GM19438 (cell line): ENCODE results near the gene DLG2.

ENCODE experiments used
- ATAC-seq: cut with Tn5 transposase; IDR thresholded peaks from one replicate; pipeline ENCODE4 v1.9.1; 2021; ENCODE audit warnings: low read depth; ENCODE audit not compliant: unreplicated experiment

Gene DLG2

DNA sequence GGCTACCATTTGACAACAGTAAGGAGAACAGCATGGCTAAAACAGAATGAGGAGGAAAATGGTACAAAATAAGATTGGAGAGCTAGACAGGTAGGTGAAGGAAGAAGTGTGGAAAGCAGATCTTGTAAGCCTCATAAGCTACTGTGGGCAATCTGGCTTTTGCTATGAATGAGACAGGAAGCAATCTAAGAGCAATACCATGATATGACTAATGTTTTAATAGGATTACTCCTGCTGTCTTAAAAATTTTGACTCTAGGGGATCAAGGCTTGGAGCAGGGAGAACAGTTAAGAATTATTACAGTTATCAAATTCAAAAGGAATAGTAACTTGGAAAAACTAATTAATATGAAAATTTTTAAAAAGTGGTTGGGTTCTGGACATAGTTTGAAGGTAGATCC lies 1174.9 kb downstream of the DLG2 start:
- no peak for ATAC-seq

DNA sequence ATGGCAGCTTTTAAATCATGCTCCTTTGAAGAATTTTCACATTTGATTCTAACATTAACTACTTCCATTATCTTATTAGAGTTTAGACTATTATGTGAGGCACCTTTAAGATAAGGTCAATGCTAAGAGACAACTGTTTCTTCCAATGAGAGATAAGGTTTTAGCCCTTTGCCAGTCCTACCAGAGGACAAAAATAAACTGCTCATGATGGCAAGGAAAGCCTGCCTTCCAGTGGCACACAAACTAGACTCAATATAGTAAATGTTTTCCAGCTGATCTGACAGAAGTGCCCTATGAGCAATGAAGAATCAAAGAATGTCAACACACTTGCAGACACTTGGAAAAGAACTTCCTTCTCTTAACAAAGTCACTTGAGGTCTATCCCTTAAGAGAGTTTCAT lies 1188.6 kb downstream of the DLG2 start:
- ATAC-seq = no peak

DNA sequence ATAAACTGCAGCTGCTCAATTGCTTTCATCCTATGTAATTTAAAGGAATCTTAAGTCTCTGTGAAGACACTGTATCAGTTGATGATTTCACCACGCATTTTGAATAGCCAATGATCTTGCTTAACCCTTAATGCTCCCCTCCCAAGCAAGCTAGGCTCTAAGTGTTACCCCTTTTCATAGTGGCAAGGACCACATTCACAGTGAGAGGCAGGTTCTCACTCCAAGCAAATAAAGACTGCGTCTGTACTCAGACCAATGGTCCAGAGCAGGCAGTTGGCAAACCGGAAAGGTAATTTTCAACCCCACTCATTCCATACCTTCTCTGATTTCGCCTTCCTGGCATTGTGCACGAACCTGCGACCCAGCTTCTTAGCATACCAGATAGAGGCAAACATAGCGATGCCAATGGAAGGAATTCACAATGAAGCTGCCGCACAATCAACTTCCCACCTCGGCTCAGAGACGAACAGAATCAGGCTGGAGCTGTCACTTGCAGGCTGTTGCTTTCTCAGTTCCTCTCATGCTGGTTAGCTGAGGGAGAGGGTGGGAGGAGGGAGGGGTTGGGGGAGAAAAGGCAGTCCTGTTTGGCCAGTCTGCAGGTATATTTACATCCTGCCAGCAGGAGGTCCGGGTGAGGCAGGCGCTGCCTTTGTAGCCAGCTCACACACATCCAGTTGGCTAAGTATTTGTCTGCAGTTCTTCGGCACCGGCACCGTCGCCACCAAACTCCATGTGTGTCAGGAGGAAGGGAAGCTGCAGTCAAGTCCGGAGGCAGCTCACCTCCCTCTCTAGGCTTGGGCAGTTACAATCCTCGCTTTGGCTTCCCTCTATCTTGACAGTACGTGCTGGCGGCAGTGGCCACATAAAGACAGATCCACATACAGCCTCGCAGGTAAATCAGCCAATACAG lies 1189.8 kb downstream of the DLG2 start:
- peak; percentile 77 for ATAC-seq

- ATAC-seq = no peak
Measured at GRCh38 chr11:84430661-84431060, 1196.5 kb downstream of the DLG2 start.

DNA sequence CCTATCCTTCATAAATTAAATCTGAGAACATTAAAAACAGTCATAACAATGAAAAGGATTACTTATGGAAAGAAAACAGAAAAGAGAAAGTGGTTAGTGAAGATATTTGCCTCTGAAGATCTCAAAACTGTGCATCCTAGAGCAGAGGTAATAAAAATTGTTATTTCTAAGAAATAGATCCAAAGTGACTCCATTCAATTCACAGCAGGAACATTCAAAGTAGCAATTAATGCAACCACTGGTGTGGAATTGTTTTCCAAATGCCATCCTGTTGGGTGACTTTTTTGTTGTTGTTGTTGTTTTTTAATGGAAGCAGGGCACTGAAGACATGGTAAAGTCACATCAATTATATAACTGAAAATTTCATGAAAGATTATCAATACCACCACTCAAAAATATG lies 1201.5 kb downstream of the DLG2 start:
- ATAC-seq = no peak

DNA sequence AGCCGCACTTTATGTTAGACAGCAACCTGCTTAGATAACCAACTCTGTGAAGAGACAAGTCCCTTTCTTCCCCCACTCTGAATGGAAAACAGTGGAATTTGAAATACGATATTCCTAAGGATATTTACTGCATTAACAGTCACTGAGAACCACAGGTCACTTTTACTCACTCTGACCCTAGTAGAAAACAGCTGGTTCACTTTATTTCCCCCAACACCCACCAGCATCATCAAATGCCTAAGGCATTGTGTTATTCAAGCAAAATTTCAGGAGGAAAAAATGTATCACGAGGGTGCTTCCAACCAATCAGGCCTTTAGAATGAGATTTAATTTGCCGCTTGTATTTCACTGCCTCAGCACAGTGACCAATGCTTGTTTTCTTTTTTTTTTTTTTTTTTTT lies 1206.9 kb downstream of the DLG2 start:
- no peak for ATAC-seq

DNA sequence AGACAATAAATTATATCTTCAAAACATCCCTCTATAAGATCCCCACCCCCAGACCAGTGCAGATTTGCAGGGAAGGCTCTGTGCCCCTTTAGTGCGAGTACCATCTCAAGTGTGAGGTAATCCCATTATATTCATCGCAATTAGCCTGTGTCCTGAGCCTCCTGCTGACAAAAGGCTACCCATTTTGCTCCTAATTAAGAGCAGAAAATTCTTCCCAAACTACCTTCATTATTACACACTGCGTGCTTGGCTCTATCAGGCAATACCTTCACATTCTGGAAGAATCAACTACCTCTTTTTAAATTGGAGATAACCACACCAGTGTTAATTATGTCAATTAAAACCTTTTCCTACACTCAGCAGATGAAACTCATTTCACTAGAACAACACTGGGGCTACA lies 1207.5 kb downstream of the DLG2 start:
- ATAC-seq = no peak

DNA sequence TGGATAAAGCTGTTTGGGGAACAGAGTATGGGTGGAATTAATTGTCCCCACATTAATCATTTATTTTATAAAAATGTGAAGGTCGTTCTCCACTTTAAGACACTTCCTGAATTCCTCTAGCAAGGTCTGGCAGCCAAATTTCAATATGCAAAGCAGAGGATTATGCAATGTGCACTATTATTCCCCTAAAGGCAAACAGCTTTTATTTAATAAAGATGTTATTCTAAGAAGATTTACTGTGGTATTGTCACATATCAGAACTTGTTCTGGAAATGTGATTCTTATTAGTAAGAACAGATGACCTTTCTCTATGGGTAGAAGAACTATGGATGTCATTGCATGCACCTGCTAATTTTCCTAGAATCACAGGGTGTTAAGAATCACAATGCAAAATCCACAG lies 1212.2 kb downstream of the DLG2 start:
- no peak for ATAC-seq

DNA sequence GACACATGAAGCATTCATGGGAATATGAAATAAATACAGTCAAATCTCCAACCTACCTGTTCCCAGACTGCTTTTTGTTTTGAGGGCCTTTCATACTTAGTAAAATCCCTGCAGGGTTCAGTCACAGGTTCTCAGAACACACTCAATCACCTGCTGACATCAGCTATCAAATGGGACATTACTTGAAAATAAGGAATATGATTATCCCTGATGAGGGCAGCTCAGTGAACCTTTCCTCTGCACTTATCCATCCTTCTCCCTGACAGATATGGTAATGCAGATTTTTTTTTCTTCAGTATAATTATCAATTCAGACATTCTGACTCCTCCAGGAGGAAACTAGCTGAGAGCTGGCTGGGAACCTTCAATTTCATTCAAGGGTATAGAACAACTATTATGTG lies 1213.6 kb downstream of the DLG2 start:
- ATAC-seq = no peak

GRCh38 chr11:84412862-84413261 lies 1214.3 kb downstream of the DLG2 start:
- no peak for ATAC-seq

DNA sequence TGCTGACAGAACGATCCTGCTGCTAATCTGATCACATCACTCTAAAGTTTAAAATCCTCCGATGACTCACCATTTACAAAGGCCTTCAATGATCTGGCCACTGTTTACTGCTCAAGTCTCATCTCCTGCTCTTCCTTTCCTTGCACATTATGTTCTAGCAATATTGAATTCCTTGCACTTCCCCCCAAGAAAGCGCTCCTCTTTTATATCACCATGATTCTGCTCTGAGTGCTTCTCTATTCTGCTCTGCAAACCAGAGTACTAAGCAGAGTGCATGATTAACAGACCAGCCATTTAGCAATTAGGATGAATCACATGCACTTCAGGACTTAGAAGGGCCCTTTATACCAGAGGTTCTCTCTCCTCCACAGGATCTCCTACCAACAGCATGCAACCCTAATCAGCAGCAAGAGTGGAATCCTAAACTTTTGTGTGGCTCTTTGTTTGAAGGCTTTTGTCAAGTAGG lies 1218.2 kb downstream of the DLG2 start:
- no peak for ATAC-seq

DNA sequence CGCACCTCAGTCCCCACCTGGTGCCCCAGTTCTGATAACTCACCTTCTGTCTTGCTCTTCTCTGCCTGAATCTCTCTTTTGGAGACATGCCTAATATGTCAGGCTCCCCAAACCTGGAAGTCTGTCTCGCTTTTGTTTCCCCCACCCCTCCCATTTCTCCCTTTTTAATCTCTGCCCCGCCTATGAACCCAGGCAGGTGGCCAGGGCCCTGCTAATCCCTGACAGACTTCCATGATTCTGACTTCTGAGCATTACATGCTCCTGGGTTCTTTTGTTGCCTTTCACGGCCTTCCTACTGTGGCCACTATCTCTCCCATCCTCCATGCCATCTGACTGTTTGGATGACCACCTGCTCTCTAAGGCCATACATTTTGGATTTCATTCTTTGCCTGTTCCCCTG lies 1220.1 kb downstream of the DLG2 start:
- ATAC-seq = no peak

DNA sequence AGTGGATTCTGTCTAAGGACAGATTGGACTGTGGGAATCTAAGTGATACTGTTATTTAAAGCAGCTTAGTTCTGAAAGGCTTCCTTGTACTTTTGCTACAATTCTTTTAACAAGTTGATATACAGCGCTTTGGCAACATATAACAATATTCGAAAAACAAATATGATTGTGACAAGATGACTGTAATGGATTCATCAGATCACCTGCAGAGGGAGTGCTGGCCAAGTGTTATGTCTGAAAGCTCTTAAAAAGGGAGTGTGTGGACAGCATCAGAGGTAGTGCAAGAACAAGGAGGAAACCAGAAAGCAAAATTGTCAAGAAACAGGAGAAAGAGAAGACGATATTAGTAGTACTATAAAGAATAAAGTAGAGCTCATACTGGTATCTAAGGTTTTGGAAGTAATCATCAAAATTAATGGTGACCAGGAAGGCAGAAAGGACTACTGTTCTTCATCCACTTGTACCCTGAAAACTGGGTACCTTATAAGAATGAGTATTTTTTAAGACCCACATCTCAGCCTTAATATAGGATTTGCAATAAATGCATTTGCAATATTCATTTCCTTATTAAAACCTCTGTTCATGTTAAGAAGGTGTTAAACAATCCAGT lies 1229.0 kb downstream of the DLG2 start:
- ATAC-seq = no peak

- ATAC-seq = no peak
Measured at GRCh38 chr11:84396521-84396920, 1230.6 kb downstream of the DLG2 start.

DNA sequence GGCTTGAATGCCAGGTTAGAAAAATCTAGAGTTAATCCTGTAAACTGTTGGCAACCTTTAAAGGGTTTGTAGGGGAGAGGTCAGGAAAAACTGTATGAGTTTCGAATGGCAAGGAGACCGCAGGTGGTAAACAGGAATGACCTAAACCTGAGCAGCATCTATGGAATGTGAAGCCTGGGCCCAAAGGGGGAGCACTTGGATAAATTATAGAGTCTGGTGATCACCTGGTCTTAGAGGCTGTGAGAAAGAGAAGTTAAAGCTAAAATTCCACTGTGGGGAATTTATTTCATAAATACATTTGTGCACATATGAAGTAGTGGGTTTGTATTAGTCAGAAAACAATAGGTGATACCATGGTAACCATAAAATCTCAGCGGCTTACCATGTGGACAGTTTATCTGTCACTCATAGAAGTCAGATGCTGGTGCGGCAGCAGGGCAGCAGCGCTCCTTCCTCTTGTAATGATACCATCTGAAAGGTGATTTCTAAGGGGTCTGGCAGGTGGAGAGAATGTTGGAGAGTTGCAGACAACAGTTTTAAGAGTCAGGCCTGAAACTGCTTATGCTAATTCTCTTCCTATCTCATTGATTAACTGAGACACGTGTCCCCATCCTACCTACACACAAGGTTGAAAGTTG lies 1236.6 kb downstream of the DLG2 start:
- ATAC-seq = no peak

DNA sequence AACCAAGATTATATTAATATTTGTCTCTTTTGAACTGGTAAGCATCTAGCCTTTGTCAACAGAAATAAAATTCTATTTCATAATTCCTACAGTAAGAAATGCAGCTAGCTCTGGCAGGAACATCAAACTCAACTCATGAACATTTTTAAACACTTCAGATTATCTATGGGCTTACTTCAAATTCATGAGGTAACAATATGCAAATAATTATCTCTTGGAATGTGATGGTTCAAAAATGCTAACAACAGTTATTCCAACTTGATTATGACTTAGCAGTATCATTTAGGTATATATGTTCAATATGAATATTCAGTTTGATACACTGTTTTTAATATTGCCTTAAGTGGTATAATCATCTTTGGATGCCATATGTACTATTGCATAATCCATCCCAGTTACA lies 1237.4 kb downstream of the DLG2 start:
- ATAC-seq = no peak

- peak; percentile 70 for ATAC-seq
Measured at GRCh38 chr11:84384731-84385130, 1242.4 kb downstream of the DLG2 start.

GRCh38 chr11:84383576-84383975 lies 1243.6 kb downstream of the DLG2 start:
- no peak for ATAC-seq

GRCh38 chr11:84381666-84382065 lies 1245.5 kb downstream of the DLG2 start:
- no peak for ATAC-seq

DNA sequence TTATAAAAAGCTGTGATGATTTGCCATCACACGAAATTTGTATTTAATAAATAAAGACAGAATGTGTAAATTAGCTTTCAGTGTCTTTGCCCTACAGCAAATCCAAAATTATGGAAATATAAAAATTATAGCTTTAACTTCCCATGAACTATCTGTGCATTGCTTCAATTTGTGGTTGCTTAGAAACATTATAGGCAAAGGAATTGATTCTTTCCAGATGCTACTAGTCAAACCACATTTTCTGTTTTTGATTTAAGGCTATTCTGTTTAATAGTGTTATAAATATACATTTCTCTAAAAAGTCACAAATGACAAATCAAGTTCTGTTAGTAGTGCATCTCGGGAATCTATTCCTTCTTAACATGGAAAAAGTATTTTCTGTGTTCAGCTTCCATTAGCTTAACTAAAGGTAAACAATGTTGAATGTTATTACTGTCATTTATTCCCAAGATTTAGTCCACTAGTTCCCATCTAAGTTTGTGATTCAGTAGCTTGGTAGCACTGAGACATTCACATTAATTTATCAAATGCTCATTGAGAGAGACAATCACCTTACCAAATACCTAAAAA lies 1254.7 kb downstream of the DLG2 start:
- ATAC-seq = no peak

DNA sequence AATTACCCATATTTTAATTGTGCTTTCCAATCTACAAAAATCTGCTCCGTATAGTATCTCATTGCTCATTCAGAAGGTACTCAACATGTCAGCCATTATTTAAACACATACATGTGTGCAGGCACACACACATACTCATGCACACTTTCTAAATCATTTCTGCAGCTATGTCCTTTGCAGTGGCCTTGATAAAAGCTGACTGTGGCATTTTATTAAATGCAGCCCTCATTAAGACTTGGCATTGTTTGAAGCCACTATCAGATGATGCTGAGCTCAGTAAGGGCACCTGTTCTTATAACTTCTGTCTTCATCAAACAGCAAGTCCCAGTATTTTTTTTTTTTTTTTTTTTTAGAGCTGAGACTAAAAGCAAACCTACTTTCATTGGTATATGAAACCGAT lies 1269.1 kb downstream of the DLG2 start:
- ATAC-seq = no peak
